Endothelial cell of umbilical vein (primary cell): ENCODE measurements around the gene DDI1. TPM values are rescaled to one million over a fixed set of nuclear protein-coding genes. Genes with fewer than 3 reads are reported as not detected.

Source experiments
- BruUV-seq: library from RNA; stranded (reverse); fragments of 400-500 nt; replicated peaks from 2 replicates; lab custom pipeline; 2021; lab: Mats Ljungman, UMichigan
- CTCF ChIA-PET: fragments of 300-600, 350-600 bp; sonication (Branson Sonifier 250); formaldehyde crosslinking; loops from one replicate; lab custom pipeline; 2021; ENCODE audit warnings: antibody characterized with exemption, inconsistent platforms; lab: Charles Lee
- POLR2A ChIA-PET: fragments of 300-600, 350-600 bp; sonication (Branson Sonifier 250); formaldehyde crosslinking; loops from one replicate; lab custom pipeline; 2021; ENCODE audit warnings: antibody characterized with exemption, inconsistent platforms; lab: Charles Lee
- DNase-seq: peaks from one replicate; pipeline ENCODE4 v3.0.0-alpha.2; 2011; ENCODE audit warnings: low read depth, low spot score
- FAIRE-seq: peaks from 2 replicates; lab custom pipeline; 2011; peaks lifted over from hg19 to GRCh38; lab: Jason Lieb, UNC
- H2AFZ ChIP-seq: 2 replicates; pipeline ENCODE4 v1.6.0; 2012; ENCODE audit warnings: low read depth, low read length, control low read depth, inconsistent platforms
- H3K27ac ChIP-seq: 2 replicates; pipeline ENCODE4 v1.5.1; 2011; ENCODE audit warnings: low read depth, mild to moderate bottlenecking, control low read depth, low read length, moderate library complexity; ENCODE audit not compliant: insufficient read depth
- H3K27me3 ChIP-seq, 2 experiments: 2 replicates each; pipeline versions ENCODE4 v1.6.0 to v1.6.1; 2011; ENCODE audit warnings: low read length in 2 of 2, mixed read lengths in 1 of 2; ENCODE audit not compliant: control insufficient read depth in 2 of 2, insufficient read depth in 2 of 2
- H3K36me3 ChIP-seq, 2 experiments: 2 replicates in 1 of 2; 3 replicates in 1 of 2; pipeline ENCODE4 v1.5.1; 2011; ENCODE audit warnings: low read length in 2 of 2, mild to moderate bottlenecking in 1 of 2, moderate library complexity in 1 of 2; ENCODE audit not compliant: control insufficient read depth in 2 of 2, insufficient read depth in 2 of 2; ENCODE audit errors: extremely low read depth in 1 of 2
- H3K4me1 ChIP-seq: 3 replicates; pipeline ENCODE4 v1.5.1; 2011; ENCODE audit warnings: mild to moderate bottlenecking, low read length; ENCODE audit not compliant: control insufficient read depth, insufficient read depth; ENCODE audit errors: extremely low read depth
- H3K4me2 ChIP-seq: 2 replicates; pipeline ENCODE4 v1.6.1; 2011; ENCODE audit warnings: low read length, control low read depth, mixed read lengths; ENCODE audit not compliant: insufficient read depth
- H3K4me3 ChIP-seq, 3 experiments: fragments of 200-600 bp in 1 of 3; sonication (generic), shearing (Covaris generic) in 1 of 3; replicated peaks in 1 of 3; 2 replicates each; pipeline ENCODE4 v1.5.1; 2011 to 2016; ENCODE audit warnings: control low read depth in 3 of 3, low read length in 3 of 3, mild to moderate bottlenecking in 2 of 3, inconsistent platforms in 1 of 3, low read depth in 1 of 3, moderate library complexity in 1 of 3; ENCODE audit not compliant: insufficient read depth in 1 of 3
- H3K79me2 ChIP-seq: 2 replicates; pipeline ENCODE4 v1.6.0; 2012; ENCODE audit warnings: low read length, inconsistent platforms; ENCODE audit not compliant: control insufficient read depth, insufficient read depth
- H3K9ac ChIP-seq: replicated peaks from 2 replicates; pipeline ENCODE3; 2011; ENCODE audit warnings: low read length, control low read depth; ENCODE audit not compliant: insufficient read depth; ENCODE audit errors: extremely low read depth
- H3K9me1 ChIP-seq: replicated peaks from 3 replicates; pipeline ENCODE4 v1.6.0; 2011; ENCODE audit warnings: mild to moderate bottlenecking, low read length; ENCODE audit not compliant: control insufficient read depth, insufficient read depth; ENCODE audit errors: extremely low read depth
- H3K9me3 ChIP-seq: replicated peaks from 2 replicates; pipeline ENCODE4 v1.5.1; 2012; ENCODE audit warnings: low read length, inconsistent platforms; ENCODE audit not compliant: control insufficient read depth, insufficient read depth
- H4K20me1 ChIP-seq: replicated peaks from 2 replicates; pipeline ENCODE3; 2011; ENCODE audit warnings: mild to moderate bottlenecking, low read length; ENCODE audit not compliant: control insufficient read depth, insufficient read depth; ENCODE audit errors: extremely low read depth
- EZH2 ChIP-seq: IDR thresholded peaks from 2 replicates; pipeline ENCODE4 v1.6.1; 2012; ENCODE audit warnings: borderline replicate concordance, low read depth, mild to moderate bottlenecking, moderate library complexity, low read length, inconsistent platforms; ENCODE audit not compliant: severe bottlenecking
- FOS ChIP-seq: IDR thresholded peaks from 2 replicates; pipeline ENCODE4 v1.6.1; 2011; ENCODE audit warnings: mild to moderate bottlenecking, low read length, moderate library complexity, borderline replicate concordance; ENCODE audit not compliant: insufficient read depth
- GATA2 ChIP-seq: IDR thresholded peaks from 2 replicates; pipeline ENCODE4 v1.7.0; 2011; ENCODE audit warnings: low read depth, mild to moderate bottlenecking, moderate library complexity, mixed read lengths, low read length; ENCODE audit not compliant: insufficient read length, insufficient read depth
- JUN ChIP-seq: IDR thresholded peaks from 2 replicates; pipeline ENCODE4 v1.6.1; 2011; ENCODE audit warnings: borderline replicate concordance, low read depth; ENCODE audit not compliant: insufficient read length, insufficient read depth
- MYC ChIP-seq: IDR thresholded peaks from one replicate; pipeline ENCODE4 v1.6.1; 2011; ENCODE audit warnings: mild to moderate bottlenecking, low read depth, low read length
- POLR2A ChIP-seq: IDR thresholded peaks from 2 replicates; pipeline ENCODE4 v1.6.1; 2012; ENCODE audit warnings: low read depth, mild to moderate bottlenecking, control low read depth, low read length
- POLR2AphosphoS5 ChIP-seq: IDR thresholded peaks from 2 replicates; pipeline ENCODE4 v1.6.1; 2012; ENCODE audit warnings: low read depth, mild to moderate bottlenecking, control low read depth, low read length, moderate library complexity; ENCODE audit not compliant: insufficient read depth
- dilution Hi-C: fragments of 300-500 bp; cut with MboI; formaldehyde crosslinking; loops from one replicate; pipeline ENCODE4 v1.15.0; 2019; ENCODE audit warnings: low sequenced_read_pairs; ENCODE audit not compliant: extremely low pct_ligation_motif_present
- intact Hi-C: fragments of 100-400 bp; cut with micrococcal nuclease; formaldehyde crosslinking; loops from one replicate; pipeline ENCODE4 v1.10.0; 2022
- polyA plus RNA-seq, 4 experiments: library from polyadenylated mRNA; depleted of rRNA in 3 of 4; stranded (reverse) in 3 of 4; unstranded in 1 of 4; fragments of >200 nt; gene quantifications; 2 replicates each; pipeline versions ENCODE4 v1.2.1 to v1.2.3, GENCODE V29; 2011 to 2012; ENCODE audit warnings: missing spikeins in 1 of 4
- total RNA-seq: library from RNA; stranded (reverse); gene quantifications from 2 replicates; pipeline ENCODE4 v1.2.3, GENCODE V29; 2021
- TF ChIP-seq, protein P1 (sequence below): IDR thresholded peaks from 2 replicates; pipeline ENCODE4 v1.6.1; 2011; ENCODE audit not compliant: insufficient read depth, insufficient read length
- TF ChIP-seq, protein P2 (sequence below), 2 donors: IDR thresholded peaks; 1 replicate in 1 of 2; 2 replicates in 1 of 2; pipeline ENCODE4 v1.5.1; 2011; ENCODE audit warnings: low read length in 2 of 2, mild to moderate bottlenecking in 2 of 2, moderate library complexity in 2 of 2, control low read depth in 1 of 2, inconsistent platforms in 1 of 2, low read depth in 1 of 2; ENCODE audit not compliant: insufficient read depth in 1 of 2; ENCODE audit errors: extremely low read depth in 1 of 2

The DDI1 gene
- total and polyA plus RNA-seq, 2 donors (not counting 3 experiments of a cell fraction or from before 2014, with no cell fraction given): not detected

DNA sequence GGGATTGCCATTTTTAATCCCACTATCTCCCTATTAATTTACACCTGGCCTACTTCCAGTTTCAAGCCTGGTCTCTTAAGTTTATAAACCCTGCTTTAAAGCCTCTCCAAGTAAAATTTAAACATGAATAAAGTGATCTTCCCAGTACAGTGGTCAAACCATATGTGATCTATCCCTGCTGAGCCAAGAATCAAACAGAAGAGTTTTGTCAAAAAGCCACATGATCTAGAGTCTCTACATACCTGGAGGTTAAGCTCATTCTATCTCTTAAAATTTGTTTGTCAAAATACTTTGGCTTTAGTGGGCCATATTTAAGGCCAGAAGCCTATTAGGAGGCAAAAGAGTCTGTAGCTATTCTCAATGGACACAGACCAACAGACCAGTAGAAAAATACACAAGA, 42.9 kb upstream of the DDI1 start:
- Histone ChIP-seq H4K20me1 (no peaks in the 10 kb centered on the region), H2AFZ (no peak overlapping the region), H3K4me1 (no peaks in the 10 kb centered on the region), H3K9me1 (no peaks in the 10 kb centered on the region), H3K9ac (no peak overlapping the region), H3K27me3 (no peaks in the 10 kb centered on the region), H3K9me3 (no peaks in the 10 kb centered on the region), H3K27ac (no peak overlapping the region), H3K4me2 (no peak overlapping the region), H3K36me3 (no peaks in the 10 kb centered on the region), H3K79me2 (no peaks in the 10 kb centered on the region), H3K4me3 (no peak overlapping the region)
- ChIA-PET CTCF (no interaction called here), POLR2A (no interaction called here)
- dilution Hi-C loops: no loop called here
- intact Hi-C loops: no loop called here
- FAIRE-seq: no peak
- no peak for DNase-seq
- no TSS peak for BruUV-seq
- no peak for TF ChIP-seq FOS

DNA sequence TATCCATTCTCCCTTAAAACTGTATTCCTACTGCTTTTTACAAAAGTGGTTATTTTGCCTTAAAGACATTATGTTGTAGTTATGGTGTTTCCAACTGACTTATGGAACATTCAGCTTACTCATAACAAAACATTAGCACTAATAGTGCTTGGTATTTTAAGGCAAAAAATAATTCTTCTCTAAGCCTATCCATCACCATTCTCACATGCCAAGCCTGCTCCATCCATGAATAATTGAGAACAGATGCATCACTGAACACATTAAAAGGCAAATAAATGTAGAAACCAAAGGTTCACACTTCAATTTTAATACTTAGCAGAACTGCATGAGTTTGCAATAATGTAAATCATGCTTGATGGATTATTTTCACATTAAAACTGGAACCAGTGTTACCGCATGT, 42.3 kb upstream of the DDI1 start:
- intact Hi-C loops: no loop called here
- POLR2A ChIA-PET: no interaction called here

More for the DNA sequence above, 42.3 kb upstream of the DDI1 start:
- Histone ChIP-seq H3K9me3 (no peaks in the 10 kb centered on the region), H3K4me3 (no peak overlapping the region), H2AFZ (no peak overlapping the region), H3K4me1 (no peaks in the 10 kb centered on the region), H3K27ac (no peak overlapping the region), H3K9ac (no peak overlapping the region), H3K4me2 (no peak overlapping the region), H3K27me3 (no peaks in the 10 kb centered on the region), H3K9me1 (no peaks in the 10 kb centered on the region), H3K79me2 (no peaks in the 10 kb centered on the region), H3K36me3 (no peaks in the 10 kb centered on the region), H4K20me1 (no peaks in the 10 kb centered on the region)
- TF ChIP-seq, protein P1, sequence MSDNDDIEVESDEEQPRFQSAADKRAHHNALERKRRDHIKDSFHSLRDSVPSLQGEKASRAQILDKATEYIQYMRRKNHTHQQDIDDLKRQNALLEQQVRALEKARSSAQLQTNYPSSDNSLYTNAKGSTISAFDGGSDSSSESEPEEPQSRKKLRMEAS: no peak
- no peak for TF ChIP-seq GATA2
- TF ChIP-seq, protein P2, sequence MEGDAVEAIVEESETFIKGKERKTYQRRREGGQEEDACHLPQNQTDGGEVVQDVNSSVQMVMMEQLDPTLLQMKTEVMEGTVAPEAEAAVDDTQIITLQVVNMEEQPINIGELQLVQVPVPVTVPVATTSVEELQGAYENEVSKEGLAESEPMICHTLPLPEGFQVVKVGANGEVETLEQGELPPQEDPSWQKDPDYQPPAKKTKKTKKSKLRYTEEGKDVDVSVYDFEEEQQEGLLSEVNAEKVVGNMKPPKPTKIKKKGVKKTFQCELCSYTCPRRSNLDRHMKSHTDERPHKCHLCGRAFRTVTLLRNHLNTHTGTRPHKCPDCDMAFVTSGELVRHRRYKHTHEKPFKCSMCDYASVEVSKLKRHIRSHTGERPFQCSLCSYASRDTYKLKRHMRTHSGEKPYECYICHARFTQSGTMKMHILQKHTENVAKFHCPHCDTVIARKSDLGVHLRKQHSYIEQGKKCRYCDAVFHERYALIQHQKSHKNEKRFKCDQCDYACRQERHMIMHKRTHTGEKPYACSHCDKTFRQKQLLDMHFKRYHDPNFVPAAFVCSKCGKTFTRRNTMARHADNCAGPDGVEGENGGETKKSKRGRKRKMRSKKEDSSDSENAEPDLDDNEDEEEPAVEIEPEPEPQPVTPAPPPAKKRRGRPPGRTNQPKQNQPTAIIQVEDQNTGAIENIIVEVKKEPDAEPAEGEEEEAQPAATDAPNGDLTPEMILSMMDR (IDR thresholded peaks at IDR 0.05; ENCODE audit: extremely low read depth in 1 of 2, insufficient read depth in 1 of 2, low read depth in 1 of 2, low read length in 2 of 2): no peak
- no peak for TF ChIP-seq JUN
- no peak for TF ChIP-seq MYC
- TF ChIP-seq POLR2A: no peak
- TF ChIP-seq POLR2AphosphoS5: no peak
- no peak for TF ChIP-seq FOS
- no peak for TF ChIP-seq EZH2
- no peak for FAIRE-seq
- BruUV-seq: no TSS peak
- CTCF ChIA-PET: no interaction called here
- dilution Hi-C loops: no loop called here
- DNase-seq: no peak
